Hypothalamus (tissue), 51 donors: Measurements from ENCODE around the gene NPDC1.

Source experiments
- DNase-seq, 51 donors: peaks; one replicate each; lab custom pipeline; 2025; lab: John Stamatoyannopoulos, UW

NPDC1 gene

GRCh38 chr9:137015540-137015930, 30.4 kb downstream of the NPDC1 start:
- no peak for DNase-seq

- DNase-seq, result no peak
Observed at GRCh38 chr9:137014776-137015539, 31.0 kb downstream of the NPDC1 start.

- DNase-seq, result no peak
Observed at GRCh38 chr9:137014166-137014565, 31.8 kb downstream of the NPDC1 start.

- DNase-seq, result no peak
Observed at GRCh38 chr9:137013571-137013940, 32.4 kb downstream of the NPDC1 start.

GRCh38 chr9:137012694-137013570, 33.0 kb downstream of the NPDC1 start:
- peak in 1 of 51 donors; percentile 20 for DNase-seq

GRCh38 chr9:137011907-137012675, 33.9 kb downstream of the NPDC1 start:
- no peak for DNase-seq

GRCh38 chr9:137011156-137011555, 34.8 kb downstream of the NPDC1 start:
- no peak for DNase-seq

- no peak for DNase-seq
Observed at GRCh38 chr9:137009938-137010732, 35.8 kb downstream of the NPDC1 start.

GRCh38 chr9:137009217-137009616, 36.8 kb downstream of the NPDC1 start:
- no peak for DNase-seq

- DNase-seq, result no peak
Observed at GRCh38 chr9:137008312-137008711, 37.7 kb downstream of the NPDC1 start.

- no peak for DNase-seq
Observed at GRCh38 chr9:137007816-137008270, 38.1 kb downstream of the NPDC1 start.

GRCh38 chr9:137007108-137007815, 38.7 kb downstream of the NPDC1 start:
- DNase-seq, result no peak

GRCh38 chr9:137006116-137007003, 39.6 kb downstream of the NPDC1 start:
- peak in 2 of 51 donors; percentile 35 to 39 for DNase-seq

GRCh38 chr9:137004285-137004684, 41.7 kb downstream of the NPDC1 start:
- DNase-seq, result peak in 9 of 51 donors; percentile 21 to 65 (median 37)

- no peak for DNase-seq
Observed at GRCh38 chr9:137002646-137003041, 43.3 kb downstream of the NPDC1 start.

GRCh38 chr9:137001857-137002645, 43.9 kb downstream of the NPDC1 start:
- DNase-seq, result no peak

GRCh38 chr9:137000177-137000930, 45.6 kb downstream of the NPDC1 start:
- no peak for DNase-seq
